ENCODE data around the gene EXTL2. TPM values are rescaled to one million over a fixed set of nuclear protein-coding genes. Genes with fewer than 3 reads are reported as not detected.

Gene EXTL2
- total and polyA plus RNA-seq, 8 donors: 13.5 to 108 (median 89.9) TPM

GRCh38 chr1:100930494-100930893 lies 35.9 kb upstream of the EXTL2 start:
- no peaks in the 10 kb centered on the region for H3K9me3 ChIP-seq

GRCh38 chr1:100928128-100928527 lies 33.5 kb upstream of the EXTL2 start:
- Histone ChIP-seq H3K4me3 (no peak overlapping the region), H3K27ac (no peak overlapping the region), H3K27me3 (no peaks in the 10 kb centered on the region), H3K9me3 (no peaks in the 10 kb centered on the region), H3K4me1 (peaks cover 0 to 10% of the 10 kb centered on the region in 2 donors), H3K36me3 (peaks cover 0 to 28% of the 10 kb centered on the region in 2 donors)
- intact Hi-C loops (cut with DNase I): no loop called here
- TF ChIP-seq CTCF (IDR thresholded peaks at IDR 0.05): no peak
- ATAC-seq (no peak), DNase-seq (no peak)

More at GRCh38 chr1:100930494-100930893, 35.9 kb upstream of the EXTL2 start:
- DNase-seq: no peak
- H3K4me3 ChIP-seq: no peak overlapping the region
- no peak for TF ChIP-seq CTCF (IDR thresholded peaks at IDR 0.05)
- H3K36me3 ChIP-seq: peaks cover 0 to 15% of the 10 kb centered on the region in 2 donors
- no peak for ATAC-seq
- no peaks in the 10 kb centered on the region for H3K27me3 ChIP-seq
- intact Hi-C loops (cut with DNase I): no loop called here
- H3K27ac ChIP-seq: no peak overlapping the region
- peaks cover 0 to 7% of the 10 kb centered on the region in 2 donors for H3K4me1 ChIP-seq

GRCh38 chr1:100927276-100927675 lies 32.6 kb upstream of the EXTL2 start:
- no peak overlapping the region for H3K4me3 ChIP-seq
- no peaks in the 10 kb centered on the region for H3K27me3 ChIP-seq
- TF ChIP-seq CTCF (IDR thresholded peaks at IDR 0.05): no peak
- peaks cover 0 to 10% of the 10 kb centered on the region in 2 donors for H3K4me1 ChIP-seq
- intact Hi-C loops (cut with DNase I): no loop called here
- DNase-seq: no peak
- H3K36me3 ChIP-seq: peaks cover 0 to 28% of the 10 kb centered on the region in 2 donors
- H3K9me3 ChIP-seq: no peaks in the 10 kb centered on the region
- no peak overlapping the region for H3K27ac ChIP-seq
- no peak for ATAC-seq

GRCh38 chr1:100926240-100926639 lies 31.6 kb upstream of the EXTL2 start:
- no peaks in the 10 kb centered on the region for H3K27me3 ChIP-seq
- H3K36me3 ChIP-seq: peaks cover 0 to 28% of the 10 kb centered on the region in 2 donors
- TF ChIP-seq CTCF (IDR thresholded peaks at IDR 0.05): no peak
- H3K4me3 ChIP-seq: no peak overlapping the region
- ATAC-seq (no peak), DNase-seq (no peak)
- intact Hi-C loops (cut with DNase I): no loop called here
- H3K4me1 ChIP-seq: peaks cover 0 to 14% of the 10 kb centered on the region in 2 donors
- H3K27ac ChIP-seq: no peak overlapping the region
- H3K9me3 ChIP-seq: no peaks in the 10 kb centered on the region

GRCh38 chr1:100924991-100925390 lies 30.3 kb upstream of the EXTL2 start:
- no peak for ATAC-seq
- Histone ChIP-seq H3K27me3 (no peaks in the 10 kb centered on the region), H3K36me3 (peaks cover 0 to 28% of the 10 kb centered on the region in 2 donors), H3K27ac (no peak overlapping the region), H3K4me3 (no peak overlapping the region), H3K4me1 (peaks cover 0 to 8% of the 10 kb centered on the region in 2 donors), H3K9me3 (no peaks in the 10 kb centered on the region)
- no peak for TF ChIP-seq CTCF (IDR thresholded peaks at IDR 0.05)
- no peak for DNase-seq
- intact Hi-C loops (cut with DNase I): loop anchor here in 1 of 2 donors (5.0 kb wide), 1 partner anchor 362 kb away; no protein-coding TSS in a partner anchor
